Smooth muscle cell of the brain vasculature (primary cell): ENCODE results near the gene ELMO1.

Experiments used
- DNase-seq: peaks from one replicate; pipeline ENCODE4 v3.0.0-alpha.2; 2012; ENCODE audit warnings: low read depth, low spot score

Gene ELMO1

DNA sequence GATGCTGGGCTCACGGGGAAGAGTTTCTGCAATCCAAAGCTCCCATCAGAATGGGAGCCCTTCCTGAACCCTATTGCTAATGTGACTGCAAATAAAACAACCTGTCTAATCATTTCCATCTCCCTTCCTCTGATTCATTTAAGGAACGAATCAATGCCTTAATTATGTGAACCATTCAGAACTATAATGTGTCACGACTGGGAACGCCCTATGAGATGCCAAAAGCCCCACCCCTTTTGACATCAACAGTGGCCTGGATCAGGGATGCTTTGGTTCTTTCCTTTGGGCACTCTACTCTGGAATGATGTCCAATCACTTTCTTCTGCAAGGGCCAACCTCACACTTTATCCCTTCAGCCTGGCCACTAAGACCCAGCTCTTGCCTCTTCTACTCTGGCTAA, 528.9 kb downstream of the ELMO1 start:
- no peak for DNase-seq

- no peak for DNase-seq
Observed at GRCh38 chr7:36918591-36918990, 530.1 kb downstream of the ELMO1 start.

DNA sequence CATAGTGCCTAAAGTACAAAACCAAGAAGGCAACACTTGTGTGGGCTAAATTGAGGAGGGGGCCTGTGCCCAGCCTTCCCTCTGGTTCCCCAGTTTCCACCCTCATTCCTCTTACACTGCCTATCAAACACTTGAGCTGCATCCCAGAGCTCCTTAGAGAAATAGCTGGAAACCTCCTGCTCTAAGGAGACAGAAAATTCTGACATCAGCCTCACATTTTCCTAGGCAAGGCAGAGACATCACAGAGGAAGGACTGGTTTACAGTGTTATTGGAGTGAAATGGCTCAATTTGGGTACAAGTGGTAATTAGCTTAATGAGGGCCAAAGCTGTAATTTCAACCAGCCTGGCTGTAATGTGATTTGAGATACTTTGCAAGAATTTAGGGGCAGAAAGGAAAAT, 532.0 kb downstream of the ELMO1 start:
- DNase-seq, result no peak

DNA sequence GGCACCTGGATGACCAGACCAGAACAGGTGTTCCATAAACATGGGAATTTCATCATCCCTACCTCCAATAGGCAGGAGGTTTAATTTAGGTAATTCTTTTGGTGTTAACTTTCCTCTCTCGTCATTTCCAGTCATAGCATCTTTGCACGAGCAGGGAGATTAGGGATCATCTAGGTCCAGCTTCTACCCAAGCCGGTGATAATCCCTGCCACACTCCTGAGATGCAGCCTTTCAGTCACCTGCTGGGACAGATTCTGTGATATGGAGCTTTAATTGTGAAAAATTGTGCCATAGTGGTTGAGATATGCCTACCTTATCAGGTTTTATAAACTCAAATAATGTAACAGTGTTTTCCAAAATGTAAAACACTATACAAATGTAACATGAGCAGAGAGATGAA, 532.5 kb downstream of the ELMO1 start:
- no peak for DNase-seq

GRCh38 chr7:36911788-36912187, 536.9 kb downstream of the ELMO1 start:
- DNase-seq, result no peak

DNA sequence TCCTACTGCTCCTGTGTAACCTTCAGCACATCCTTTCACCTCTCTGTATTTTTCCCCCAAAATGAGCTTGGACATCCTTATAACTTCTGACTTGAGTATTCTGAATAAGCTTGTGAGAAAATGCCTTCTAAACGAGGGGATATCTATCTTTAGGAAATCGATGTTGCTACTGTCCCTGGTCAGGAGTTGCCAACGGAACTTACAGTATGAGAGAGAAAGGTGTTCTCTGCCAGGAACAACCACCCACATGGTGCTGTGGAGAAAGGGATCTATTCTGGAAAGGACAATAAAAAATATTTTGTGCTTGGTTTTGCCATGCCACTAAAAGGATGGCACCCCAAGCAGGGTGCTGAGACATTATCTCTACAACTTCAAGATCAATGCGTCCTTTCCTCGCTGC, 537.8 kb downstream of the ELMO1 start:
- DNase-seq, result no peak

DNA sequence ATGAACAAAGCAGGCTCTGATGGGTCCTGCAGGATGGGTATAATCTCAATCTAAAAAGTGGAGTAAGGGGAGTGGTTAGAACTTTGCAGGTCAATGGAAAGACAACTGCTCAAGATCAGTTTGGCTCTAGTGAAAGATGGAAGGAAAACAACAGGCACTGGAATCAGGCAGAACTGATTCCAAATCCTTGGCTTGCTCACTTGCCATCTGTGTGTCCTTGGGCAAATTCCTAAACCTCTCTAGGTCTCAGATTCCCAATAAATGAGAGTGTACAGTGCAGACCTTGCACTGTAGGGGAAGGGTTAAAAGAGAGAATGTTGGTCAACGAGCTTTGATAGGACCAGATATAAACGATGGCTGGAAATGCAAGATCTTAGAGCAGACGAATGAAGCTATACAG, 538.3 kb downstream of the ELMO1 start:
- DNase-seq, result no peak

DNA sequence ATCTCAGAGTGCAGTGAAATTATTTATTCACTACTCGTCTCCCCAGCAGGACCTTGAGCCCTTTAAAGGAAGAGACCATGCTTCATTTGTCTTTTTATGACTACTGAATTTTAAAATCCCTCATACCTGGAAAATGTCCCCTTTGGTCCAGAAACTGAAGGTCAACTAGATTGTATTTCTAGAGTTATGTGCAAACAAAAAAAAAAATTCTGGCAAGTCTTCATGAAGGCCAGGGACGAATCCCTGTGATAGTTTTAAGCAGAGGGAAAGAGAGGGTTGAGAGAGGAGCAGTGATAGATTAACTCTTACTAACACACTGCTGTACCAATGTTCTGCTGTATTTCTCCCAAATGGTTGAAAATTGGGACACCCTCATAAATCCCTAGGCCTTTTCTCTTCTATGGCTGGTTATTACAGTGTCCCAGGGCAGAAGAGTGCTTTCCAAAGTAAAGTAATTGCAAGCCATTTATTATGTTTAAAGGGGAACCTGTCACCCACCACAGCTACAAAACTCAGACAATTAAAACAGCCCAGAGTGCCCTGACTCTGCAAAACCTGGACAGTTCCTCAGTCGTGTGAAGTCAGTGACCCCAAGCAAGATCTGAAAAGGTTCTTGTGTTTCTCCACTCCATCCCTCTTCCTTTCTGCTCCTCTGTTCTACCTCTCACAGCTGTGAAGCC, 541.6 kb downstream of the ELMO1 start:
- DNase-seq, result no peak

DNA sequence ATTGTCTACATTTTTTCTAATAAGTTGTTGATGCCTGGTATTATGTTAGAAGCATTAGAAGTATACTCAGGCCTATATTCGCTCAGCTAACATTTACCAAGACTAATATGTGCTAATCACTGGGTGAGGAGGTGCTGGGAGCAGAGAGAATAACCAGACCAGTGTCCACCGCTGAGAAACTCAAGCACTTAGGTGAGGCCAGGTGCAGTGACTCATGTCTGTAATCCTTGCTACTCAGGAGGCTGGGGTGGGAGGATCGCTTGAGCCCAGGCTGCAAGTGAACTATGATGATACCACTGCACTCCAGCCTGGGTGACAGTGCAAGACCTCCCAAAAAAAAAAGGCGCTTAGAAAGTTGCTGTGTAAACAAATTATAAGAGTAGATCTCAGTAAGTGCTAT, 542.2 kb downstream of the ELMO1 start:
- no peak for DNase-seq

DNA sequence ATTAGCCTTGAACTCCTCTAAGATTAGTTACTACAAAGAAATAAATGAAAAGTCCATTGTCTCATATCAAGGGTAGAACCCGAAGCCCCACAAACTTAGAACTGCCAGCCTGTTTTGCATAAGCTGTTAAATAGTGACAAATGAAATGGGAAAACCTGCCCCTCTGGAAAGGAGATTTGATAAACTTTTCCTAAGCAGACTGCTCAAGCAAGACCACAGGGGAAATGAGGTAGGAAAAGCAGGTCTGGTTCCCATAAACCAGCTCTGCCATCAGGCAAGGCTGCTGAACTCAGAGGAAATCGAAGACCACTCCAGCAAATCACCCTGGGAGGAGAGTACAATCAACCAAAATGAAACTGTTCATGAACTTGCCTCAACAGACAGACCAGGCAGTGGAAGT, 542.8 kb downstream of the ELMO1 start:
- no peak for DNase-seq

GRCh38 chr7:36904802-36905201, 543.9 kb downstream of the ELMO1 start:
- DNase-seq, result no peak

DNA sequence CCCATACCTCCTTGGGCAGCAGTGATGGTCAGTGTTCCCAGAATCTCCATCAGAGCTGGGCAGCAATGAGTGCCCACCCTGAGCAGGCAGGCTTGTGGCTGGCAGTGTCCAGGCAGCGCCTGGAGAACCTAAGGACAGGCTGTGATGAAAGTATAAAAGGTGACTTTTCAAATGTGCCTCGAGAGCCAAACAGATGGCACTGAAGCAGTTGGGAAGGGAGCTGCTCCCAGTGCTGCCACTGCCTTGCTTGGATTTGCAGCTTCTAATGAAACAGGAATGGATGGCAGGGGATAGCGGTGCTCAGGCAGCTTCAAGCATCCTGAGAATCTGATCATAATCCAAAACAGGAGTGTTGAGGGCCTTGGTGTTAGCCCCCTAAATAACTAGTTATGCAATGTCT, 544.6 kb downstream of the ELMO1 start:
- no peak for DNase-seq

- no peak for DNase-seq
Observed at GRCh38 chr7:36900988-36901710, 547.5 kb downstream of the ELMO1 start.

- DNase-seq, result no peak
Observed at GRCh38 chr7:36898186-36898585, 550.5 kb downstream of the ELMO1 start.

- no peak for DNase-seq
Observed at GRCh38 chr7:36896956-36897590, 551.6 kb downstream of the ELMO1 start.

GRCh38 chr7:36896418-36896817, 552.2 kb downstream of the ELMO1 start:
- no peak for DNase-seq

DNA sequence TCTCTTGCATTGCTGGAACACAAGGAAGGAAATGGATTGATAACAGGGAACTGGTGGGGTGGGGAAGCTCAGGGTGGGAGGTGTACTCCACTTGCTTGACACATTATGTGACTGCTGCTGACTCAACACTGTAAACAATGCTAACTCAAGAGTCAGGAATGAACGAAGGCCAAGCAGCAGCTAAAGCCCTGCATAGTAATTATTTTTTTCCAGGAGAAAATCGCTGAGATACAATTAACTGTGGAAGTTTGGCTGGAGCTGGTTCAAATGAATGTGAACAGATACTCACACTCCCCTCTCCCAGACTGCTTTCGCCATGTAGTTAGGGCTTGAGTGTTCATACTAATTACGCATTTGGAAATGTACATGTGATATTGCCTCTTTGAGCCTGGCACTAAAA, 553.5 kb downstream of the ELMO1 start:
- no peak for DNase-seq

DNA sequence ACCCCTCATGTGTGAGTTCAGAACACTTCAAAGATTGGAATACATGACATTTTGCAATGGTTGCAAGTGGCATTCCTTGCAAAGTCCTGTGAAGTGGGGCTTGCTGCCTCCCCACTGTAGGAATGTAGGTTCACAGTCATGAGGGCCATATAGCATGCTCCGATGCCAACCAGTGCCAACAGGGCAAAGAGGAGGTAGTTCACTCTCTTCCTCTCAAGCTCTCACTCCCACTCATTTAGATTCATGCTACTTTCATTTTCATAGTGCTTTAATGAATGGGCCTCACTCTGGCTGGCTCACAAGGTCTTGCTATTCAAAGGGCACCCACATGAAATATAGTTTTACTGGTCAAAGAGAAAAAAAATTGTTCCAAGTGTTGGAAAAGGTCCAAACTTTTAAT, 554.5 kb downstream of the ELMO1 start:
- DNase-seq, result no peak

- no peak for DNase-seq
Observed at GRCh38 chr7:36889182-36889581, 559.5 kb downstream of the ELMO1 start.

DNA sequence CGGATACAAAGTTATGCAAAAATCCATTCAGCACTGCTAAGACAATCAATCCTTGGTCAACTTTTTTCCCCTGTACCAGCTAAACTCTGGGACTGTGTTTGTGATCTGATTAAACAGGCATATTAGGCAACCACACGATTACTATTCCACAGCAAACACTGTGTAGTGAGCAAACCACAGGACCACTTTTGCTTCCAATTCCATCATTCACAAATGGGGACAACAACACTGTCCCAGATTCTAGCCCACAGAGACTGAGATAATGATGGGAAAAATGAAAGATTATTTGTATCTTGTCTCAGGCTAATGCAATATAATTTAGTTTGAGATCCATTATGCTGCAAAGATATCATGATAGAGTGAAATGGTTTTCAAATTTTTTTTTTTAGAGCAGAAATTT, 560.7 kb downstream of the ELMO1 start:
- DNase-seq, result no peak

DNA sequence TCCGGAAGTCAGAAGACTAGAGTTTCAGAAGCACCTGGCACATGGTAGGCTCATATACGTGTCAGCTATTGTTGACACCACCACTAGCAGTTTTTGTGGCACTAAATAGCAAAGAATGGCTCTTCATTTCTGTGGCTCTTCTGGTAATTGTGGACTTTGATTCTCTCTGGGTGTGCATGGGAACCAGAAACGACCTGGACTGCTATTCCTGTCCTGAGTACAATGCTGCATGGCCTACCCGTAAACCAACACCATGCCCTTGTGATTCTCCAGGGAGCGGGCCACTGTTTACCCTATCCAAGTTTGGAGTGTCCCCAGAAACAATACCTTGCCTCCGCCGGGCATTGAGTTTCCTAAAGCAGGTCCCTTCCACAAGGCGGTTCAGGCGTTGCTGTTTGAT, 561.4 kb downstream of the ELMO1 start:
- no peak for DNase-seq

DNA sequence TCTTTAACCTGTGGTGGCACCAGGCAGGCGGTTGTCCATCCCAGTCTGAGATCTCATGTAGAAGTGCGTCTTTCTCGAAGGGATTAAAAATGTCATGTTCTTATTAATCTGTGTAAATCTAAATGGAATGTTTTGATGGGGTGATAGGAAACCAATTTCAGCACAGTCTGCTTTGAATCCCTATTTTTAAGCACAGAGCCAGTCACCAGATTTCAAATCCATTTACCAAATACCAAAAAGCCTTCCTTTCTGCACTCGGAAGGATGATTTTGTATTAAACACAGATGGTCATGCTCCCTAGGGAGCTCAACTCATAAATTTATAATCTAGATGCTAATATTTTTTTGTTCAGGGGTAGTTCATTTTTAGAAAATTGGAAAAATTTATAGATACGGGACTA, 563.8 kb downstream of the ELMO1 start:
- no peak for DNase-seq

GRCh38 chr7:36884351-36884750, 564.3 kb downstream of the ELMO1 start:
- DNase-seq, result no peak
